SK-N-SH (cell line): ENCODE results near the gene DMRT3.

Experiments
- EP300 ChIP-seq, 2 experiments: IDR thresholded peaks; 2 replicates each; pipeline versions ENCODE4 v1.4.0 to v1.6.1; 2012; ENCODE audit warnings: borderline replicate concordance in 1 of 2, low read depth in 1 of 2, low read length in 1 of 2
- FOSL2 ChIP-seq: IDR thresholded peaks from 2 replicates; pipeline ENCODE4 v1.4.0; 2012; ENCODE audit warnings: low read depth, mild to moderate bottlenecking, moderate library complexity, borderline replicate concordance
- GABPA ChIP-seq: IDR thresholded peaks from 2 replicates; pipeline ENCODE4 v1.4.0; 2012; ENCODE audit warnings: low read depth, mild to moderate bottlenecking
- GATA2 ChIP-seq: sonication (generic); formaldehyde crosslinking; IDR thresholded peaks from 2 replicates; pipeline ENCODE4 v1.5.0; 2020; ENCODE audit warnings: mild to moderate bottlenecking, missing genetic modification reagents
- MXI1 ChIP-seq: IDR thresholded peaks from 2 replicates; pipeline ENCODE4 v1.6.1; 2012; ENCODE audit warnings: mild to moderate bottlenecking, low read depth, low read length, improper control_type of control experiment
- POLR2AphosphoS5 ChIP-seq: IDR thresholded peaks from 2 replicates; pipeline ENCODE4 v1.6.1; 2012; ENCODE audit warnings: low read depth, low read length
- RFX5 ChIP-seq: IDR thresholded peaks from 2 replicates; pipeline ENCODE4 v1.6.1; 2012; ENCODE audit warnings: mild to moderate bottlenecking, improper control_type of control experiment, low read length
- SIN3A ChIP-seq: IDR thresholded peaks from 2 replicates; pipeline ENCODE4 v1.6.1; 2012; ENCODE audit warnings: low read depth, mild to moderate bottlenecking, low read length, moderate library complexity, borderline replicate concordance
- TCF12 ChIP-seq: IDR thresholded peaks from 2 replicates; pipeline ENCODE4 v1.4.0; 2012
- TF ChIP-seq, protein P1 (sequence below): fragments of 200-600 bp; sonication (generic); IDR thresholded peaks from 2 replicates; pipeline ENCODE4 v1.6.1; 2017; ENCODE audit warnings: antibody characterized with exemption, mild to moderate bottlenecking, moderate library complexity
- TF ChIP-seq, protein P2 (sequence below): IDR thresholded peaks from 2 replicates; pipeline ENCODE4 v1.4.0; 2012; ENCODE audit warnings: low read depth, borderline replicate concordance
- TF ChIP-seq, protein P3 (sequence below): IDR thresholded peaks from 2 replicates; pipeline ENCODE4 v1.6.1; 2012; ENCODE audit warnings: mild to moderate bottlenecking, low read depth, low read length, moderate library complexity
- TF ChIP-seq, protein P4 (sequence below): fragments of 150-350 bp; IDR thresholded peaks from 2 replicates; pipeline ENCODE4 v1.6.1; 2017; ENCODE audit warnings: antibody characterized with exemption, low read length, low read depth, borderline replicate concordance

DNA sequence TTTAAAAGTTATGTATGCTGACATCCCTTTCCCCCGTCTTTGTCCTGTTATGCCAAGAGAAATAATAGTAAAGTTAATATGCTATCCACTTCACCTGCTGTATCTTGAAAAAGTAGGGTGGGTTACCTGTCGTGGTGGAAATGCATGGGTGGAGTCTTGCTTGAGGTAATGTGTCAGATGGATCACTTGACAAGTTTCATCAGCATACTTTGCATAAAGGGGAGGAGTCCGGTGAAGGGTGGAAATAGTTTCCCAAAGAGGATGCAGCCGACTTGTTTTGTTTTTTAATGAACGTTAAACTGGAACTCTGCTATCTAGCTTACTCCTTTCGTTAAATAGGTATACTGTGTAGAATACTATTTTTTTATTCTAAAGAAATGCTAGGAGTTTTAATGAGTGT is 9.0 kb upstream of the DMRT3 start:
- TF ChIP-seq, protein P1, sequence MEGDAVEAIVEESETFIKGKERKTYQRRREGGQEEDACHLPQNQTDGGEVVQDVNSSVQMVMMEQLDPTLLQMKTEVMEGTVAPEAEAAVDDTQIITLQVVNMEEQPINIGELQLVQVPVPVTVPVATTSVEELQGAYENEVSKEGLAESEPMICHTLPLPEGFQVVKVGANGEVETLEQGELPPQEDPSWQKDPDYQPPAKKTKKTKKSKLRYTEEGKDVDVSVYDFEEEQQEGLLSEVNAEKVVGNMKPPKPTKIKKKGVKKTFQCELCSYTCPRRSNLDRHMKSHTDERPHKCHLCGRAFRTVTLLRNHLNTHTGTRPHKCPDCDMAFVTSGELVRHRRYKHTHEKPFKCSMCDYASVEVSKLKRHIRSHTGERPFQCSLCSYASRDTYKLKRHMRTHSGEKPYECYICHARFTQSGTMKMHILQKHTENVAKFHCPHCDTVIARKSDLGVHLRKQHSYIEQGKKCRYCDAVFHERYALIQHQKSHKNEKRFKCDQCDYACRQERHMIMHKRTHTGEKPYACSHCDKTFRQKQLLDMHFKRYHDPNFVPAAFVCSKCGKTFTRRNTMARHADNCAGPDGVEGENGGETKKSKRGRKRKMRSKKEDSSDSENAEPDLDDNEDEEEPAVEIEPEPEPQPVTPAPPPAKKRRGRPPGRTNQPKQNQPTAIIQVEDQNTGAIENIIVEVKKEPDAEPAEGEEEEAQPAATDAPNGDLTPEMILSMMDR, result no peak
- TF ChIP-seq, protein P2, sequence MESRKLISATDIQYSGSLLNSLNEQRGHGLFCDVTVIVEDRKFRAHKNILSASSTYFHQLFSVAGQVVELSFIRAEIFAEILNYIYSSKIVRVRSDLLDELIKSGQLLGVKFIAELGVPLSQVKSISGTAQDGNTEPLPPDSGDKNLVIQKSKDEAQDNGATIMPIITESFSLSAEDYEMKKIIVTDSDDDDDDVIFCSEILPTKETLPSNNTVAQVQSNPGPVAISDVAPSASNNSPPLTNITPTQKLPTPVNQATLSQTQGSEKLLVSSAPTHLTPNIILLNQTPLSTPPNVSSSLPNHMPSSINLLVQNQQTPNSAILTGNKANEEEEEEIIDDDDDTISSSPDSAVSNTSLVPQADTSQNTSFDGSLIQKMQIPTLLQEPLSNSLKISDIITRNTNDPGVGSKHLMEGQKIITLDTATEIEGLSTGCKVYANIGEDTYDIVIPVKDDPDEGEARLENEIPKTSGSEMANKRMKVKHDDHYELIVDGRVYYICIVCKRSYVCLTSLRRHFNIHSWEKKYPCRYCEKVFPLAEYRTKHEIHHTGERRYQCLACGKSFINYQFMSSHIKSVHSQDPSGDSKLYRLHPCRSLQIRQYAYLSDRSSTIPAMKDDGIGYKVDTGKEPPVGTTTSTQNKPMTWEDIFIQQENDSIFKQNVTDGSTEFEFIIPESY, result no peak
- TF ChIP-seq SIN3A (no peak), GATA2 (no peak), EP300 (IDR thresholded peaks at IDR 0.05; ENCODE audit: borderline replicate concordance in 1 of 2, low read depth in 1 of 2, low read length in 1 of 2) (no peak), FOSL2 (no peak), TCF12 (no peak), RFX5 (no peak), MXI1 (no peak), POLR2AphosphoS5 (no peak), GABPA (no peak)
- TF ChIP-seq, protein P3, sequence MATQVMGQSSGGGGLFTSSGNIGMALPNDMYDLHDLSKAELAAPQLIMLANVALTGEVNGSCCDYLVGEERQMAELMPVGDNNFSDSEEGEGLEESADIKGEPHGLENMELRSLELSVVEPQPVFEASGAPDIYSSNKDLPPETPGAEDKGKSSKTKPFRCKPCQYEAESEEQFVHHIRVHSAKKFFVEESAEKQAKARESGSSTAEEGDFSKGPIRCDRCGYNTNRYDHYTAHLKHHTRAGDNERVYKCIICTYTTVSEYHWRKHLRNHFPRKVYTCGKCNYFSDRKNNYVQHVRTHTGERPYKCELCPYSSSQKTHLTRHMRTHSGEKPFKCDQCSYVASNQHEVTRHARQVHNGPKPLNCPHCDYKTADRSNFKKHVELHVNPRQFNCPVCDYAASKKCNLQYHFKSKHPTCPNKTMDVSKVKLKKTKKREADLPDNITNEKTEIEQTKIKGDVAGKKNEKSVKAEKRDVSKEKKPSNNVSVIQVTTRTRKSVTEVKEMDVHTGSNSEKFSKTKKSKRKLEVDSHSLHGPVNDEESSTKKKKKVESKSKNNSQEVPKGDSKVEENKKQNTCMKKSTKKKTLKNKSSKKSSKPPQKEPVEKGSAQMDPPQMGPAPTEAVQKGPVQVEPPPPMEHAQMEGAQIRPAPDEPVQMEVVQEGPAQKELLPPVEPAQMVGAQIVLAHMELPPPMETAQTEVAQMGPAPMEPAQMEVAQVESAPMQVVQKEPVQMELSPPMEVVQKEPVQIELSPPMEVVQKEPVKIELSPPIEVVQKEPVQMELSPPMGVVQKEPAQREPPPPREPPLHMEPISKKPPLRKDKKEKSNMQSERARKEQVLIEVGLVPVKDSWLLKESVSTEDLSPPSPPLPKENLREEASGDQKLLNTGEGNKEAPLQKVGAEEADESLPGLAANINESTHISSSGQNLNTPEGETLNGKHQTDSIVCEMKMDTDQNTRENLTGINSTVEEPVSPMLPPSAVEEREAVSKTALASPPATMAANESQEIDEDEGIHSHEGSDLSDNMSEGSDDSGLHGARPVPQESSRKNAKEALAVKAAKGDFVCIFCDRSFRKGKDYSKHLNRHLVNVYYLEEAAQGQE, result no peak
- TF ChIP-seq, protein P4, sequence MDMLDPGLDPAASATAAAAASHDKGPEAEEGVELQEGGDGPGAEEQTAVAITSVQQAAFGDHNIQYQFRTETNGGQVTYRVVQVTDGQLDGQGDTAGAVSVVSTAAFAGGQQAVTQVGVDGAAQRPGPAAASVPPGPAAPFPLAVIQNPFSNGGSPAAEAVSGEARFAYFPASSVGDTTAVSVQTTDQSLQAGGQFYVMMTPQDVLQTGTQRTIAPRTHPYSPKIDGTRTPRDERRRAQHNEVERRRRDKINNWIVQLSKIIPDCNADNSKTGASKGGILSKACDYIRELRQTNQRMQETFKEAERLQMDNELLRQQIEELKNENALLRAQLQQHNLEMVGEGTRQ, result no peak
